HFFc6 (cell line): Measurements from ENCODE around the gene CHAT. TPM values are rescaled to one million over a fixed set of nuclear protein-coding genes. Genes with fewer than 3 reads are reported as not detected.
"Not testable (repeated sequence)": the region's sequence is repeated elsewhere in the genome, so short reads cannot be mapped to it uniquely, and the experiment has no call there.

Experiments used
- DNase-seq: peaks from one replicate; pipeline ENCODE4 v3.0.0-alpha.2; 2018
- H3K27ac Mint-ChIP-seq: 2 replicates; pipeline ENCODE4 v1.8.0; 2020; ENCODE audit warnings: mild to moderate bottlenecking, mixed read lengths
- H3K27me3 Mint-ChIP-seq: 2 replicates; pipeline ENCODE4 v1.8.0; 2021; ENCODE audit warnings: mild to moderate bottlenecking, moderate library complexity, mixed read lengths; ENCODE audit not compliant: insufficient read depth
- H3K36me3 Mint-ChIP-seq: 2 replicates; pipeline ENCODE4 v1.8.0; 2021; ENCODE audit warnings: low read depth, mixed read lengths
- H3K4me1 Mint-ChIP-seq: 2 replicates; pipeline ENCODE4 v1.8.0; 2020; ENCODE audit warnings: low read depth, mixed read lengths
- H3K4me3 Mint-ChIP-seq: 2 replicates; pipeline ENCODE4 v1.8.0; 2020; ENCODE audit warnings: mild to moderate bottlenecking, moderate library complexity, mixed read lengths
- H3K9me3 Mint-ChIP-seq: 2 replicates; pipeline ENCODE4 v1.8.0; 2020; ENCODE audit warnings: mild to moderate bottlenecking, mixed read lengths
- total RNA-seq, 6 experiments: library from RNA; stranded (reverse); fragmentation: NEBNext Ultra II Directional; extraction: Animal tissue kit (Norgen Biotek cat#: 25700); gene quantifications; 2 replicates in 1 of 6; 3 replicates in 5 of 6; pipeline ENCODE4 v1.2.3, GENCODE V29; 2021
- TF ChIP-seq, protein P1 (sequence below): fragments of 200-600 bp; sonication (generic); IDR thresholded peaks from 2 replicates; pipeline ENCODE4 v1.5.0; 2021; ENCODE audit warnings: antibody characterized with exemption, mild to moderate bottlenecking

The CHAT gene
- total RNA-seq, 6 experiments from 2014 or later, result not detected

- no peak for DNase-seq
- Mint-ChIP-seq H3K9me3 (peaks cover 10% of the 10 kb centered on the region; the same call in 1 of the 2 replicates), H3K27me3 (peaks cover 14% of the 10 kb centered on the region), H3K4me1 (no peaks in the 10 kb centered on the region), H3K36me3 (0 out of 2 replicates have a peak, but pooled peaks cover 5% of the 10 kb centered on the region), H3K4me3 (no peak within 1 kb of the TSS), H3K27ac (no peak within 1 kb of the TSS)
- TF ChIP-seq, protein P1, sequence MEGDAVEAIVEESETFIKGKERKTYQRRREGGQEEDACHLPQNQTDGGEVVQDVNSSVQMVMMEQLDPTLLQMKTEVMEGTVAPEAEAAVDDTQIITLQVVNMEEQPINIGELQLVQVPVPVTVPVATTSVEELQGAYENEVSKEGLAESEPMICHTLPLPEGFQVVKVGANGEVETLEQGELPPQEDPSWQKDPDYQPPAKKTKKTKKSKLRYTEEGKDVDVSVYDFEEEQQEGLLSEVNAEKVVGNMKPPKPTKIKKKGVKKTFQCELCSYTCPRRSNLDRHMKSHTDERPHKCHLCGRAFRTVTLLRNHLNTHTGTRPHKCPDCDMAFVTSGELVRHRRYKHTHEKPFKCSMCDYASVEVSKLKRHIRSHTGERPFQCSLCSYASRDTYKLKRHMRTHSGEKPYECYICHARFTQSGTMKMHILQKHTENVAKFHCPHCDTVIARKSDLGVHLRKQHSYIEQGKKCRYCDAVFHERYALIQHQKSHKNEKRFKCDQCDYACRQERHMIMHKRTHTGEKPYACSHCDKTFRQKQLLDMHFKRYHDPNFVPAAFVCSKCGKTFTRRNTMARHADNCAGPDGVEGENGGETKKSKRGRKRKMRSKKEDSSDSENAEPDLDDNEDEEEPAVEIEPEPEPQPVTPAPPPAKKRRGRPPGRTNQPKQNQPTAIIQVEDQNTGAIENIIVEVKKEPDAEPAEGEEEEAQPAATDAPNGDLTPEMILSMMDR, result no peak
These were observed 65.7 kb downstream of the CHAT start, which contains the start of gene C10orf53 for GRCh38 chr10:49679480-49679893. TSS of gene C10orf53 (plus strand) at chr10:49679651. CDS start at chr10:49679698, 47 bp downstream.

GRCh38 chr10:49682449-49682848, 68.6 kb downstream of the CHAT start:
- H3K4me1 Mint-ChIP-seq, H3K27me3 Mint-ChIP-seq, DNase-seq, H3K4me3 Mint-ChIP-seq, H3K27ac Mint-ChIP-seq, H3K36me3 Mint-ChIP-seq: not testable (repeated sequence)
- H3K9me3 Mint-ChIP-seq, result peaks cover 10% of the 10 kb centered on the region; the same call in 1 of the 2 replicates

- Mint-ChIP-seq H3K4me3 (no peak overlapping the region), H3K27me3 (peaks cover 4% of the 10 kb centered on the region; the same call in 1 of the 2 replicates), H3K9me3 (peaks cover 10% of the 10 kb centered on the region; the same call in 1 of the 2 replicates), H3K4me1 (no peaks in the 10 kb centered on the region), H3K36me3 (0 out of 2 replicates have a peak, but pooled peaks cover 5% of the 10 kb centered on the region), H3K27ac (no peak overlapping the region)
- no peak for DNase-seq
- TF ChIP-seq, protein P1, result no peak
These were observed 69.0 kb downstream of the CHAT start for GRCh38 chr10:49682879-49683278.

DNA sequence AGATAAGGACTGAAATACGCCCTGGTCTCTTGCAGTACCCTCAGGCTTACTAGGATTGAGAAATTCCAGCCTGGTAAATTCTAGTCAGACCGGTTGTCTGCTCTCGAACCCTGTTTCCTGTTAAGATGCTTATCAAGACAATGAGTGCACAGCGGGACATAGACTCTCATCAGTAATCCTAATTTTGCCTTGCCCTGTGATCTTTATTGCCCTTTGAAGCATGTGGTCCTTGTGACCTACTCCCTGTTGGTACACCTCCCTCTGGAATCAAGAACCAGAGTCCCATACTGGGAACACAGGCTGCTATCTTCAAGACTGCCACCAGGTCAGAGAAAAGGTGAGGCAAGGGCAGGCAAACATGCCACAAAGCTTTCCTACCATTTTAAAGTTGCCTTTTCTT, 72.8 kb downstream of the CHAT start:
- H3K4me1 Mint-ChIP-seq, result peaks cover 9% of the 10 kb centered on the region
- peaks cover 29% of the 10 kb centered on the region for H3K27me3 Mint-ChIP-seq
- 0 out of 2 replicates have a peak, but pooled peaks cover 5% of the 10 kb centered on the region for H3K36me3 Mint-ChIP-seq
- H3K27ac Mint-ChIP-seq, result no peak overlapping the region
- peaks cover 10% of the 10 kb centered on the region; the same call in 1 of the 2 replicates for H3K9me3 Mint-ChIP-seq
- TF ChIP-seq, protein P1, result no peak
- no peak overlapping the region for H3K4me3 Mint-ChIP-seq
- DNase-seq, result no peak

DNA sequence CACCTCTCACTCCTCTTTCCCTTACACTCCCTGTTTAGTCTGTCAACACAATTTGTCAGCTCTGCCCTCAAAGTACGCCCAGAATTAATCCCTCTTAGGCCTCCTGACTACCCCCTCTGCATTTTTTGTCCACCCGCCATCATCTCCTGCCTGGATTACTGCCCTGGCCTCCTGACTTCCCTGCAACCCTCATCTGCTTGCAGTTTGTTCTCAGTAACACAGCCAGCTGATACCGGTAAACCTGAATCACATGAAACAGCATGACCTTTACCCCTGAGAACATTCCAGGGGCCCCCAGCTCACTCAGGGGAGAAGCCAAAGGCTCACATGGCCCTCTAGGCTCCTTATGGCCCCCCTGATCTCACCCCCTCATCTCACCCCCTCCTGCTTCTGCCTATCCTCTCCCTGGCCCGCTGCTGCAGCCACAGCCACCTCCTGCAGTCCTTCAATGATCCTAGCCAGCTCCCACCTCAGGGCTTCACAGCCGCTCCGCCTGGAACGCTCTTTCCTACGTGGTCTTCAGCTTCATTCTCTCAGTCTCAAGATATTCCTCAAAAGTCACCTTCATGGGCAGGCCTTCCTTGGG, 74.5 kb downstream of the CHAT start:
- Mint-ChIP-seq H3K27ac (no peak overlapping the region), H3K9me3 (no peaks in the 10 kb centered on the region), H3K4me3 (no peak overlapping the region), H3K27me3 (peaks cover 41% of the 10 kb centered on the region), H3K36me3 (no peaks in the 10 kb centered on the region), H3K4me1 (peaks cover 9% of the 10 kb centered on the region)
- no peak for DNase-seq
- TF ChIP-seq, protein P1, result no peak

- no peaks in the 10 kb centered on the region for H3K9me3 Mint-ChIP-seq
- no peak overlapping the region for H3K4me3 Mint-ChIP-seq
- TF ChIP-seq, protein P1, result no peak
- H3K27ac Mint-ChIP-seq, result no peak overlapping the region
- peaks cover 9% of the 10 kb centered on the region for H3K4me1 Mint-ChIP-seq
- H3K27me3 Mint-ChIP-seq, result peaks cover 47% of the 10 kb centered on the region
- DNase-seq, result no peak
- H3K36me3 Mint-ChIP-seq, result no peaks in the 10 kb centered on the region
These were observed 75.1 kb downstream of the CHAT start for GRCh38 chr10:49688920-49689319.
